Smooth muscle cell (in vitro differentiated cells): ENCODE data around the gene CHAD. TPM values are rescaled to one million over a fixed set of nuclear protein-coding genes. Genes with fewer than 3 reads are reported as not detected.
"Not testable (repeated sequence)": the region's sequence is repeated elsewhere in the genome, so short reads cannot be mapped to it uniquely, and the experiment has no call there.

ENCODE experiments used
- DNase-seq: peaks from one replicate; lab custom pipeline; 2025; ENCODE audit not compliant: unreplicated experiment; lab: John Stamatoyannopoulos, UW
- H2AFZ ChIP-seq: fragments of 200-600 bp; sonication (generic); 2 replicates; pipeline ENCODE4 v1.6.0; 2016; ENCODE audit warnings: antibody characterized with exemption, low read depth, mild to moderate bottlenecking
- H3F3A ChIP-seq: fragments of 200-600 bp; sonication (generic); 2 replicates; pipeline ENCODE4 v1.6.0; 2017; ENCODE audit warnings: antibody characterized with exemption, low read depth
- H3K27ac ChIP-seq: fragments of 200-600 bp; sonication (generic); 2 replicates; pipeline ENCODE4 v1.5.1; 2016; ENCODE audit warnings: low read depth, mild to moderate bottlenecking
- H3K27me3 ChIP-seq: fragments of 200-600 bp; sonication (generic); 2 replicates; pipeline ENCODE4 v1.6.1; 2016; ENCODE audit warnings: low read depth, mild to moderate bottlenecking
- H3K36me3 ChIP-seq: fragments of 200-600 bp; sonication (generic); 2 replicates; pipeline ENCODE4 v1.5.1; 2016; ENCODE audit warnings: low read depth
- H3K4me1 ChIP-seq: fragments of 200-600 bp; sonication (generic); 2 replicates; pipeline ENCODE4 v1.5.1; 2016; ENCODE audit warnings: low read depth
- H3K4me2 ChIP-seq: fragments of 200-600 bp; sonication (generic); 2 replicates; pipeline ENCODE4 v1.6.0; 2016; ENCODE audit warnings: mild to moderate bottlenecking
- H3K4me3 ChIP-seq: fragments of 200-600 bp; sonication (generic); 2 replicates; pipeline ENCODE4 v1.5.1; 2016; ENCODE audit warnings: mild to moderate bottlenecking
- H3K79me2 ChIP-seq: fragments of 200-600 bp; sonication (generic); 2 replicates; pipeline ENCODE4 v1.6.0; 2016; ENCODE audit warnings: low read depth, mild to moderate bottlenecking
- H3K9ac ChIP-seq: fragments of 200-600 bp; sonication (generic); 2 replicates; pipeline ENCODE4 v1.6.0; 2016; ENCODE audit warnings: low read depth
- H3K9me3 ChIP-seq: fragments of 200-600 bp; sonication (generic); replicated peaks from 2 replicates; pipeline ENCODE4 v1.5.1; 2016; ENCODE audit warnings: low read depth
- H4K20me1 ChIP-seq: fragments of 200-600 bp; sonication (generic); 2 replicates; pipeline ENCODE4 v1.6.0; 2016; ENCODE audit warnings: low read depth
- CTCF ChIP-seq: fragments of 200-600 bp; sonication (generic); IDR thresholded peaks from 2 replicates; pipeline ENCODE4 v1.5.1; 2017; ENCODE audit warnings: borderline replicate concordance, mild to moderate bottlenecking, antibody characterized with exemption; ENCODE audit not compliant: insufficient read depth, poor library complexity, severe bottlenecking
- whole genome bisulfite sequencing: methylation state at CpG from one replicate; pipeline ENCODE4 v1.1.7; 2016; ENCODE audit warnings: low lambda C conversion rate; 5-methylcytosine and 5-hydroxymethylcytosine counted together
- polyA plus RNA-seq: library from polyadenylated mRNA; unstranded; fragments of >200 nt; fragmentation: Nextera tagmentation; extraction: Ambion mirVana; gene quantifications from 2 replicates; pipeline ENCODE4 v1.2.1, GENCODE V29; 2016
- total RNA-seq: library from RNA; depleted of rRNA; stranded (reverse); fragments of >200 nt; gene quantifications from 2 replicates; pipeline ENCODE4 v1.2.3, GENCODE V29; 2014

CHAD gene
- total and polyA plus RNA-seq, 2 experiments from 2014 or later = 0.43 TPM; not detected in 1

GRCh38 chr17:50473901-50474300 lies 5.2 kb upstream of the CHAD start:
- Histone ChIP-seq H2AFZ (no peak overlapping the region), H4K20me1 (no peaks in the 10 kb centered on the region), H3F3A (peaks cover 6% of the 10 kb centered on the region), H3K9me3 (no peaks in the 10 kb centered on the region), H3K4me2 (no peak overlapping the region), H3K27me3 (peaks cover 21% of the 10 kb centered on the region), H3K36me3 (no peaks in the 10 kb centered on the region), H3K79me2 (no peaks in the 10 kb centered on the region), H3K27ac (no peak overlapping the region), H3K4me1 (peaks cover 5% of the 10 kb centered on the region), H3K9ac (no peak overlapping the region), H3K4me3 (no peak overlapping the region)
- DNase-seq = no peak
- 96% methylated on average over 11 of the region's 11 CpGs for WGBS
- TF ChIP-seq CTCF = no peak

GRCh38 chr17:50472761-50473161 lies 4.1 kb upstream of the CHAD start:
- WGBS = 91% methylated on average over 13 of the region's 13 CpGs
- not testable (repeated sequence) for H3K4me2 ChIP-seq, H3K36me3 ChIP-seq, H3K79me2 ChIP-seq, H3K9me3 ChIP-seq, H3K9ac ChIP-seq, H3K4me1 ChIP-seq, H3F3A ChIP-seq, H4K20me1 ChIP-seq, H3K4me3 ChIP-seq, H2AFZ ChIP-seq, DNase-seq, H3K27ac ChIP-seq
- H3K27me3 ChIP-seq = peaks cover 32% of the 10 kb centered on the region
- peak; percentile 21 for TF ChIP-seq CTCF

- Histone ChIP-seq H3K27ac (no peak overlapping the region), H3K9ac (no peak overlapping the region), H3K4me1 (no peaks in the 10 kb centered on the region), H2AFZ (no peak overlapping the region), H3K79me2 (no peaks in the 10 kb centered on the region), H3F3A (no peaks in the 10 kb centered on the region), H3K4me2 (no peak overlapping the region), H3K27me3 (peaks cover 35% of the 10 kb centered on the region), H3K4me3 (no peak overlapping the region), H4K20me1 (no peaks in the 10 kb centered on the region), H3K9me3 (no peaks in the 10 kb centered on the region), H3K36me3 (no peaks in the 10 kb centered on the region)
- TF ChIP-seq CTCF = no peak
- 97% methylated on average over 10 of the region's 10 CpGs for WGBS
- DNase-seq = no peak
Observed at GRCh38 chr17:50472286-50472685, 3.6 kb upstream of the CHAD start.

- Histone ChIP-seq H4K20me1 (no peaks in the 10 kb centered on the region), H3K4me1 (no peaks in the 10 kb centered on the region), H3K4me3 (no peak overlapping the region), H3K36me3 (no peaks in the 10 kb centered on the region), H3K4me2 (no peak overlapping the region), H3K27me3 (peaks cover 30% of the 10 kb centered on the region), H3K9ac (no peak overlapping the region), H3K9me3 (no peaks in the 10 kb centered on the region), H3F3A (no peaks in the 10 kb centered on the region), H3K79me2 (no peaks in the 10 kb centered on the region), H2AFZ (no peak overlapping the region), H3K27ac (no peak overlapping the region)
- no peak for TF ChIP-seq CTCF
- 93% methylated on average over 22 of the region's 22 CpGs for WGBS
- DNase-seq = no peak
Observed at GRCh38 chr17:50471009-50471905, 2.6 kb upstream of the CHAD start.
